ENCODE results near the gene CA10.
A peak's percentile ranks its signal among the peaks of the same experiment; 100 is the strongest.

CA10 gene

DNA sequence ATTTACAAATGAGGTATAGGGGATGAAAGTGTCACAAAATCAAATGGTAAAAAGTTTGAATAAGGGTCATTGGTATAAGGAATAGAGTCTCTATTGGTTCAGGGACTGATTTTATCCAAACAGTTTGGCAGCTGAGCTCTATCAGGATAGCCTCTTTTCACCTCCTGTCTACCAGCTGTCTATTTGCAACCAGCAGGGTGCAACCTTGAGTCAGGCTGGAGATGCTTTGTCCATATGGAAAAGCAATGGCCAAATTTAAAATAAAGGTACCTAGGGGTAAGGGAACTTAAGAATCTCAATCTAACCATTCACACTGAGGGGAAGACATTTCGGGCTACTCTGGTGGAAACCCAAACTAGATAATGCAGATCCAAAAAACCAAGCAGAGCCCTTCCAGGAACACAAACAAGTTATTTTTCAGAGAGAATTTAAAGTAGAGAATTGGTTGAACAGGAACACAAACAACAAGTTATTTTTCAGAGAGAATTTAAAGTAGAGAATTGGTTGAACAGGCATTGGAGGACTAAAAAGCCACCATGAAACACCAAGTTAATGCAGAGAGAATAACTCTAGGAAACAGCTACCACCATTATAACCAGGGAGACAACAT lies 12.6 kb upstream of the CA10 start:
- H3K4me3 ChIP-seq (ENCODE audit: low read length): no peak overlapping the region
- TF ChIP-seq CTCF (conservative IDR thresholded peaks at IDR 0.05; ENCODE audit: low read depth, low read length): peak; percentile 54
- no peak for DNase-seq (ENCODE audit: low read depth)

DNA sequence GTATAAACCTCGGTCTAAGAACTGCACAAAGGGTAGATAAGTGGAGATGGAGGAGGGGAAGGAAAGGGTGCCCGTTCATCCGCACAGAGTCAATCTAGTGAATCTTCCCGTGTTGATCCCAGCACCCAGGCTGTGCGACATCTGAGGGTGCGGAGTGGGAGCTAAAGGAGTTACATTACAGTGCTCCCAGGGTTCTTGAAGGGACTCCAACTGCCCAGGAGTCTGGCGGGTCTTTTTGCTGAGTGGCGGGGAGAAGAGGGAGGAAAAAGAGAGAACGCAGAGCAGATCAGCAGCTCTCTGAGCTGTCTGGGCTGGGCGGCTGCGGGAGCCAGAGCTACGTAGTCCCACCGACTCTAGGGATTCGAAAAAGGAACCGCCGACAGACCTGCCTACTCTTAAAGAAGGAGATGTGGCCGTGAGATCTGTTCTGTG lies 1.6 kb upstream of the CA10 start:
- no peak for DNase-seq (ENCODE audit: low read depth)
- TF ChIP-seq CTCF (conservative IDR thresholded peaks at IDR 0.05; ENCODE audit: low read depth, low read length): no peak
- no peak overlapping the region for H3K4me3 ChIP-seq (ENCODE audit: low read length)

DNA sequence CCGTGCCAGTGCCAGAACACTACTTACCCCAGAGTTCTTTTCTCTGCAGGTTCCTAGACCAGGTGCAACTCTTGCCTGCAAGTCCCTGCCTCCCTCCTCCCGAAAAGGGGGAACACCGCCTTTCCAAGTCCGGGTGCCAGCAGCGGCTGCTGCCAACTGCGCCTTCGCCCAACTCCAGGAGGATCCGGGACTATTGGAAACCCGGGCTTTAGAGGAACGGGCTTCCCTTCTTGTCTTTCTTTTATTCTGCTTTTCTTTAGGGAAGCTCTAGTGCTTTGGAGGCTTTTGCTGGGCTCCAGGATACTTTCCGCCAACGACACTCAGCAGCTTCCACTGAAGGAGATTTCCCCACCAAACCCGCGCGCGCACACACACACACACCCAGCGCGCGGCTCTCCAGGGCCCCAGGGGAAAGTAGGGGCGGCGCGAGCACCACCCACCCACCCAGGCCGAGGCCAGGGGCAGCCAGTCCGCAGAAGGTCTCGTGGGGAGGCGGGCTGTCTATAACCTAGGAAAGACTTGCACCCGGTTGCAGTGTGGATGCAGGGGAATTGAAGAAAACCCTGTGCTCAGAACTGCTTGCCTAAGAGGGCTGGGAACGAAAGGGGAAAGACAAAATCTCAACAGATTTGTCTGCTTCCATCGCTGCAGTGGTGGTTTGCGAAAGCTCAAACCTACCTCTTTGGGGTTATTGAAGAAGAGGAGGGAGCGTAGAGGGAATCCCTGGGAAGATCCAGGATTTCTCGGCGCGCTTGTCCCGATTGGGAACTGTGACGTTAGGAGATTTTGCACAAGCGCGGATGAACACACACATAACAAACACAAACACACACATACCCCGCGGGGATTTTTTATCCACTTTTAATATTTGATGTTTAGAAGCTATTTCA lies 977 bp upstream of the CA10 start:
- no peak for DNase-seq (ENCODE audit: low read depth)
- TF ChIP-seq CTCF (conservative IDR thresholded peaks at IDR 0.05; ENCODE audit: low read depth, low read length): no peak
- no peak overlapping the region for H3K4me3 ChIP-seq (ENCODE audit: low read length)

GRCh38 chr17:52157603-52158449 lies 688 bp downstream of the CA10 start:
- DNase-seq (ENCODE audit: low read depth): no peak
- TF ChIP-seq CTCF (conservative IDR thresholded peaks at IDR 0.05; ENCODE audit: low read depth, low read length): no peak
- no peak overlapping the region for H3K4me3 ChIP-seq (ENCODE audit: low read length)

GRCh38 chr17:52156576-52157570 lies 1.6 kb downstream of the CA10 start:
- H3K4me3 ChIP-seq (ENCODE audit: low read length): no peak overlapping the region
- no peak for DNase-seq (ENCODE audit: low read depth)
- no peak for TF ChIP-seq CTCF (conservative IDR thresholded peaks at IDR 0.05; ENCODE audit: low read depth, low read length)

- H3K4me3 ChIP-seq (ENCODE audit: low read length): no peak overlapping the region
- no peak for DNase-seq (ENCODE audit: low read depth)
- TF ChIP-seq CTCF (conservative IDR thresholded peaks at IDR 0.05; ENCODE audit: low read depth, low read length): no peak
These were observed 3.2 kb downstream of the CA10 start for GRCh38 chr17:52155301-52155700.

Measured in retinal pigment epithelial cell (primary cell).